Activated T-cell treated with anti-CD3 and anti-CD28 coated beads, Interleukin-2, amount 50 U/mL, for 4 hours (primary cell): ENCODE measurements around the gene MCM5. TPM values are rescaled to one million over a fixed set of nuclear protein-coding genes. Genes with fewer than 3 reads are reported as not detected.
"Not testable (repeated sequence)": the region's sequence is repeated elsewhere in the genome, so short reads cannot be mapped to it uniquely, and the experiment has no call there.

ENCODE experiments used
- ATAC-seq, 2 donors: fragments of 200-7000 bp; cut with Tn5 transposase; one replicate each; pipeline ENCODE4 v1.10.0; 2021
- DNase-seq: peaks from one replicate; pipeline ENCODE4 v3.0.0-alpha.2; 2020
- H3K27me3 Mint-ChIP-seq: one replicate; pipeline ENCODE4 v1.8.0; 2021; ENCODE audit warnings: low read depth, mixed read lengths
- H3K36me3 Mint-ChIP-seq: one replicate; pipeline ENCODE4 v1.8.0; 2022; ENCODE audit warnings: mixed read lengths; ENCODE audit not compliant: insufficient read depth
- H3K4me1 Mint-ChIP-seq: one replicate; pipeline ENCODE4 v1.8.0; 2021; ENCODE audit warnings: low read depth, mixed read lengths
- H3K4me3 Mint-ChIP-seq: one replicate; pipeline ENCODE4 v1.8.0; 2021; ENCODE audit warnings: mild to moderate bottlenecking, moderate library complexity, mixed read lengths
- H3K9me3 Mint-ChIP-seq: one replicate; pipeline ENCODE4 v1.8.0; 2021; ENCODE audit warnings: mixed read lengths
- total RNA-seq, 3 donors: library from RNA; stranded (reverse); gene quantifications; one replicate each; pipeline ENCODE4 v1.2.1, GENCODE V29; 2021

The MCM5 gene
- total RNA-seq, 3 donors from 2014 or later: 342 to 399 (median 361) TPM

DNA sequence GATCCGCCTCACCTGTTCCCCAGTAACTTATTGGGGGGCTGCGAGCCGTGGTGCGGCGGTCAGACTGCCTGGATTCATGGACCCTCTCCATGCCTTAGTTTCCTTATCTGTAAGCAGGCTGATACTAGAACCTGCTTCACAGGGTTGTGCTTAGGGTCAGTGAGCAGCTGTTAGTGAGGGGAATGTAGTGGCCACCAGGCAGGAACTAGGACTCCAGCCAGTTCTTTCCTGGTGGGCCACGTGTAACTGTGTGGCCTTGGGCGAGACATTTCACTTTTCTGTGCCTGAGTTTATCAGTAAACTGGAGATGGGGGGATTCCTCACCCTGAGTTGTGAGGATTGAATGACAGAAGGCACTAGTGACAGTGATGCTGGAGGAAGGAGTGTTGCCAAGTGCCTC, 24.8 kb downstream of the MCM5 start:
- Mint-ChIP-seq H3K9me3 (no peaks in the 10 kb centered on the region), H3K27me3 (no peaks in the 10 kb centered on the region), H3K4me1 (peaks cover 3% of the 10 kb centered on the region), H3K36me3 (peaks cover 37% of the 10 kb centered on the region), H3K4me3 (no peak overlapping the region)
- DNase-seq: no peak
- no peak for ATAC-seq

- peaks cover 3% of the 10 kb centered on the region for H3K4me1 Mint-ChIP-seq
- no peaks in the 10 kb centered on the region for H3K9me3 Mint-ChIP-seq
- H3K4me3 Mint-ChIP-seq: no peak overlapping the region
- H3K36me3 Mint-ChIP-seq: peaks cover 36% of the 10 kb centered on the region
- H3K27me3 Mint-ChIP-seq: no peaks in the 10 kb centered on the region
- ATAC-seq: no peak
- no peak for DNase-seq
These were observed 25.6 kb downstream of the MCM5 start for GRCh38 chr22:35425546-35425945.

DNA sequence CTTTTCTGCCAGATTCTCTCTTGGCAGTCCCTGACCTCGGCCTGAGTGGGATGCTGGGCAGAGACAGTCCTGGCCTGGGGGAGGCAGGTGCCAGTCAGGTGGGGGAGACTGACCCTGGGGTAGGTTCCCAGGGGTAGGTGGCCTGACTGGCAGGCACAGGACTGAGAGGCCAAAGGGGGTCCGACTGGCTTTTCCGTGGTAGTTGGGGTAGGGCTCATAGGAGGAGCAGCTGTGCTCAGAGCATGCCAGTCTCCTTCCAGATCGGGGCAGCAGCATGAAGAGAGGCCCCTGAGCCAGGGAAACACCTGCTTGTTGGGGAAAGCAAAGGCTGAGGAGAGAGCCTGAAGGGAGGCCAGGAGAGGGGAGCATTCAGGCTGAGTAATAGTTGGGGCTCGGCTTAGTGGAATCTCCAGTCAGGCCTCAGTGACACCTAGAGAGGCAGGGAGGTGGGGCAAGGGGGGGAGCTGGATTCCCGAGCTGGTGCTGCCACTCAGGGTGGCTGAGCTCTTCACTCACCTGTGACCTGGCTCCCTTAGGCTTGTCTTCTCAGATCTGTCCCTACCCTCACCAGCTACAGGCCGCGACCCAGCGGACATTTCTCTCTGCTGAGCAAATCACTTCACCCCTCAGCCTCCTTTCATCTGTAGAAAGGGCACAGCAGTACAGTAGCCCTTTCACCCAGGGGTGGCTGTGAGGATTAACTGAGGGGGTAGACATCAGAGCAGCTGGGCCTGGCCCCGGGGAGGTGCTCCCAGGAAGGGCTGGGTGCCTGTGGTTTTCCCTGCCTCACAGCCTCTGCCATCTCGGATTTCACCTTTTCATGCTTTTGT, 26.2 kb downstream of the MCM5 start:
- H3K4me1 Mint-ChIP-seq: peaks cover 3% of the 10 kb centered on the region
- peak in 1 of 2 donors; percentile 11 for ATAC-seq

GRCh38 chr22:35426801-35427140, 26.8 kb downstream of the MCM5 start:
- H3K4me3 Mint-ChIP-seq: no peak overlapping the region
- ATAC-seq: peak in 1 of 2 donors; percentile 15
- no peaks in the 10 kb centered on the region for H3K27me3 Mint-ChIP-seq
- H3K4me1 Mint-ChIP-seq: peaks cover 3% of the 10 kb centered on the region
- no peak for DNase-seq
- H3K36me3 Mint-ChIP-seq: peaks cover 31% of the 10 kb centered on the region
- H3K9me3 Mint-ChIP-seq: no peaks in the 10 kb centered on the region

More for the DNA sequence above, 26.2 kb downstream of the MCM5 start:
- no peaks in the 10 kb centered on the region for H3K9me3 Mint-ChIP-seq
- DNase-seq: no peak
- H3K27me3 Mint-ChIP-seq: no peaks in the 10 kb centered on the region
- H3K4me3 Mint-ChIP-seq: no peak overlapping the region
- peaks cover 34% of the 10 kb centered on the region for H3K36me3 Mint-ChIP-seq

- H3K9me3 Mint-ChIP-seq: no peaks in the 10 kb centered on the region
- peaks cover 3% of the 10 kb centered on the region for H3K4me1 Mint-ChIP-seq
- ATAC-seq (peak; percentile 71 to 77), DNase-seq (peak; percentile 60)
- H3K27me3 Mint-ChIP-seq: no peaks in the 10 kb centered on the region
- H3K36me3 Mint-ChIP-seq: peaks cover 25% of the 10 kb centered on the region
- no peak overlapping the region for H3K4me3 Mint-ChIP-seq
These were observed 31.0 kb downstream of the MCM5 start for GRCh38 chr22:35430897-35431322.

DNA sequence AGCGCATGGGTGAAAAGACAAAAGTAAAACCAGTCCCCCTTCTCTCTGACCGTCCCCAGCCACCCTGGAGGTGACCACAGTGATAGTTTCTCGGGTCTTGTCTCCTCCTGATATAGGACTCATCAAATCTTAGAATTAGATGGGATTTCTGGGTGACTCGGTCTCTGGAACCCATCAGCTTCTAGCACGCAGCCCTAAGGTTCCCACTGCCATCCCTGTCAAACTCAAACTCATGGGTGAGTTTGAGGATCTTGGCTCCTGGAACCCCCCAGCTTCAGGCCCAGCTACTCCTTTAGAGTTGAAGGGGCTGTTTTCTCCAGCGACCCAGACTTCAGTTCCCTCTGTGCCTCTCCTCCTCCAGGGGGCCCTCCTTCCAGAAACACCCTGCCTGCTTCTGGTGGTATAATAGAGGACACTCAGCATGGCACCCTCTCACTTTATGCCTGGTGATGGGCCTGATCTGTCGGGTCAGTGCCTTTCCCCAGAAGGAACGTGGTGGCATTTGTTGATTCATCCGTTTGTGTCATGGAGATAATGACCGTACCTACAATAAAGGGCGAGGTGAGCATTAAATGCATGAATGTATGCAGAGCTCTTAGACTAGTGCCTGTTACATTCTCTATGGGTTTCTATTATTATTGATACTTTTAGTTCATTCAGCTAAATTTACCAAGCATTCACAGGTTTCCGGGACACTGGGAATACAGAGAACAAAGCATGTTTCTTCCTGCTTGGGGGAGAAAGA, 31.7 kb downstream of the MCM5 start:
- no peak for DNase-seq
- Mint-ChIP-seq H3K4me1 (peaks cover 2% of the 10 kb centered on the region), H3K27me3 (no peaks in the 10 kb centered on the region), H3K36me3 (peaks cover 24% of the 10 kb centered on the region), H3K9me3 (no peaks in the 10 kb centered on the region), H3K4me3 (no peak overlapping the region)
- ATAC-seq: no peak

DNA sequence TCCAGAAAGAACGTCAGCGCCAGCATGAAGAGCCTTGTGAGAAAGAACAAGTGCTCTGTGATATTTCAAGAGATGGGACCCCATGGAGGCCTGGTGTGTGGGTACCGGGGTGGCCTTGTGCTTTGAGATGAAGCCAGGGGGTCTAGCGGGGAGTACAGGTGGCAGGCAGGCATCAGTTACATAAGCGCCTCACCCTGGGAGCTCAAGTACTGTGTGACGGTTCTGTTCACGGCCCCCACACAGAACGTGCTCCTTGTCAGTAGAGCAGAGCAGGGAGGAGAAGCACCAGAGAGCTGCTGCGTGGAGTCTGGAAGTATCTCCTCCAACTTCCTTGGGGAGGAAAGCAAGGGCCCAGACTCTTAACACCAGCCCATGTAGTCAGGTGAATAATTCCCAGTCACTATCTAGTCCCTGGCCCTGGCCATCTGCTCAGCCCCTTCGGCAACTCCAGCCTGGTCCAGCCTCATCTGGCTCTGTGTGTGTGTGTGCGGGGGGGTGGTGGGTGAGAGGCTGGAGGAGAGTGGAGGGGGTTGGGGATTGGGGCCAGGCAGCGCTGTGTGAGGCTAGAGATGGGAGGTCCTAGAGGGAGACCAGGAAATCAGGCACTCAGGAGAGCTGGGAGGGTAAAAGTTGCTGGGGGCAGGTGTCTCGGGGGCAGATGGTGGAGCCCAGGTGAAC, 32.4 kb downstream of the MCM5 start:
- no peak overlapping the region for H3K4me3 Mint-ChIP-seq
- H3K4me1 Mint-ChIP-seq: no peaks in the 10 kb centered on the region
- no peak for ATAC-seq
- H3K27me3 Mint-ChIP-seq: no peaks in the 10 kb centered on the region
- peaks cover 18% of the 10 kb centered on the region for H3K36me3 Mint-ChIP-seq
- DNase-seq: no peak
- no peaks in the 10 kb centered on the region for H3K9me3 Mint-ChIP-seq

DNA sequence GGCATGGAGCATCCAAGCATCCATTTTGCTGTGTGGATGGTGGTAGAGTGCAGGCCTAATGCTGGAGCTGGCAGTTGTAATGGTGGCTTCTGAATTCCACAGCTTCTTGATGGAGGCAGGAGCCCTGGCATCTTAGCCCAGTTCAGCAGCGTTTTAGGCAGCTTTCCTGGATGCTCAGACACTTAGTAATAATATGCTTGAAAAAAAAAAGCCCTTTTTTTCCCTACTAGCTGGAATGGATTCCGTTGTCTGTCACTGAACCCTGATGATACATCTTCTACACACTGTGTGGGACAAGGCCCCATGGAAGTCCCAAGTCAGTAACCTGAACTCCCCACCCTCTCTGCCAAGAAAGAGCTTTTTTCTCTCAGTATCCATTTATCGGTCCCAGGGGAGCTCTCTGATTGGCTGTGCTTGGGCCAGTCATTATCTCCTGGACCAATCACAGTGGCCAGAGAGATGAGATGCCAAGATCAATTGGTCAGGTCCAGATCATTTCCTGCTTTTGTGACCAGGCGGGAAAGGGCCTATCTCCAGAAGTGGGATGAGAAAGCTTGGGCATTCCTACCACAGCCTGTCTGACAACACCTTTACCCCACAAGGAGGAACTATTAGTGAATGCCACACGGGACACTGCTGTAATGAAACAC, 34.2 kb downstream of the MCM5 start:
- H3K4me3 Mint-ChIP-seq: no peak overlapping the region
- no peaks in the 10 kb centered on the region for H3K4me1 Mint-ChIP-seq
- no peaks in the 10 kb centered on the region for H3K9me3 Mint-ChIP-seq
- ATAC-seq (no peak), DNase-seq (no peak)
- H3K36me3 Mint-ChIP-seq: peaks cover 24% of the 10 kb centered on the region
- H3K27me3 Mint-ChIP-seq: no peaks in the 10 kb centered on the region

DNA sequence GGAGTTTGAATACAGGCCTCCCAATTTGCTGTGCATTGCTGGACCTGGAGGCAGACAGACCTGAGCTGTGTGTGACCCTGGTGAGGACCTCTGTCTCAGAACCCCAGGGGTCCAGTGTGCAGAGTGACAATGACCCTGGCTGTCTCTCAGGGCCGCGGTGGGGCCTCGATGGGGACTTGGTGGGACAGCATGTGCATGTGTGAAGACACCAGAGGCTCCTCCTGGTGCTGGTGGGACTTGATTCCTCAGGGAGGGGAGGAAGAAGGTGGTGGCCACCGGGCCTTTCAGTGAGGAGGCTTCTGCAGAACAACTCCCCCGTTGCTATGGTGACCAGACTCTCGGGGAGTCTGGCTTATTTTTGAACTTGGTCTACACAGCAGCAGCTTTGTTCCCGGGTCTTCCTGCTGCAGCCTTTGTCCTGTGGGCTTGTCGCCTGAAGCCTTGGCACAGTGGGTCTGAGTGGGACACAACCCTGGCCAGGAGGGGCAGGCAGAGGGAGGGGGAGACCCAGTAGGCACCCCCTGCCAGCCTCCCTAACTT, 35.3 kb downstream of the MCM5 start:
- ATAC-seq (no peak), DNase-seq (no peak)
- Mint-ChIP-seq H3K4me3 (no peak overlapping the region), H3K9me3 (no peaks in the 10 kb centered on the region), H3K27me3 (no peaks in the 10 kb centered on the region), H3K36me3 (peaks cover 27% of the 10 kb centered on the region), H3K4me1 (no peaks in the 10 kb centered on the region)

DNA sequence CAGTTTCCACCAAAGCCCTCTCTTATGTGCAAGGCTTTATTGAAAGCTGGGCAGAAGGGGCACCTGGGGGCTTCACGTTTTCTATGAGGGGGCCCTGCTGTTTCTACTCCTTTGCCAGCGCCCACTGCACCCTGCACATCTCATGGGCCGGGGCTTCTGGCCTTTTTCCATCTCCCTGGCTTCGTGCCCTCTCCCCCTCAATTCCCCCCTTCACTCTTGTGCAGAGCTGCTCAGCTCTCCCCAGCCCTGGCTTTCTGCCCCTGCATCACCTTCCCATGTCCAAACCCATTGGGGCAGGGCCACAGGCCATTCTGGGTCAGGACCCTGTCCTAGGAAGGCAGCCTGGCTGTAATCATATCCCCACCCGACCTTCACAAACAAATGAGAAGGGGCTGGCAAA, 36.5 kb downstream of the MCM5 start:
- ATAC-seq: no peak
- Mint-ChIP-seq H3K4me3 (no peak overlapping the region), H3K27me3 (no peaks in the 10 kb centered on the region)

DNA sequence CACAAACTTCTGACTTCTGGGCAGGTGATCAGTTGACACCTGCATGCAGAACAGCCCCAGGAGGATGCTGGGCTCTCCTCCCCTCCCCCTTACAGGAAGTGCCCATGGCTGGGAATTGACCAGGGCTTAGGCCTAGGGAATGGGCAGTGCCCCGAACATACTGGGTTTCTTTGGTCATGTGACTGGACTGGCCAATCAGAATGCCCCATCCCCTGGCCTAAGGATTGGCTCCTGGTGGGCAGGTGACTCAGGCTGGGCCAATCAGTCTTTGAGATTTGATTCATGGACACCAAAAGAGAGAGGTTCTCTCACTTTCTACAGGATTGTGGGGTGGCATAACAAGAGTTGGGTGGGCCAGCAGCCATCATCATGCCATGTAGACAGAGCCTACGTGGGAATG, 37.1 kb downstream of the MCM5 start:
- Mint-ChIP-seq H3K4me1 (no peaks in the 10 kb centered on the region), H3K27me3 (no peaks in the 10 kb centered on the region), H3K9me3 (no peaks in the 10 kb centered on the region), H3K36me3 (peaks cover 23% of the 10 kb centered on the region), H3K4me3 (no peak overlapping the region)
- ATAC-seq: peak in 1 of 2 donors; percentile 14
- no peak for DNase-seq

More for the DNA sequence above, 36.5 kb downstream of the MCM5 start:
- DNase-seq: no peak
- H3K4me1 Mint-ChIP-seq: no peaks in the 10 kb centered on the region
- peaks cover 27% of the 10 kb centered on the region for H3K36me3 Mint-ChIP-seq
- no peaks in the 10 kb centered on the region for H3K9me3 Mint-ChIP-seq

GRCh38 chr22:35438673-35439364, 38.9 kb downstream of the MCM5 start:
- H3K4me3 Mint-ChIP-seq, H3K4me1 Mint-ChIP-seq, H3K27me3 Mint-ChIP-seq, ATAC-seq, H3K9me3 Mint-ChIP-seq, DNase-seq: not testable (repeated sequence)
- peaks cover 14% of the 10 kb centered on the region for H3K36me3 Mint-ChIP-seq

GRCh38 chr22:35439365-35439717, 39.4 kb downstream of the MCM5 start:
- Mint-ChIP-seq H3K4me3 (no peak overlapping the region), H3K36me3 (peaks cover 11% of the 10 kb centered on the region), H3K9me3 (no peaks in the 10 kb centered on the region), H3K4me1 (peaks cover 2% of the 10 kb centered on the region), H3K27me3 (no peaks in the 10 kb centered on the region)
- DNase-seq: no peak
- no peak for ATAC-seq
